ENCODE data around the gene BICD2. TPM values are rescaled to one million over a fixed set of nuclear protein-coding genes. Genes with fewer than 3 reads are reported as not detected.
A peak's percentile ranks its signal among the peaks of the same experiment; 100 is the strongest.

BICD2 gene
- total RNA-seq, 1 experiment from 2014 or later = 67.4 TPM

GRCh38 chr9:92764988-92765936 lies 629 bp upstream of the BICD2 start:
- Histone ChIP-seq H3K9me3 (replicated peaks) (no peaks in the 10 kb centered on the region), H3K27ac (peak overlapping the region; percentile 100), H3K27me3 (replicated peaks) (no peaks in the 10 kb centered on the region), H3K4me1 (replicated peaks) (peaks cover 17% of the 10 kb centered on the region), H3K36me3 (peaks cover 4% of the 10 kb centered on the region), H3K4me3 (peak overlapping the region; percentile 63)
- peak; percentile 96 to 98 for DNase-seq (ENCODE audit: low read depth in 1 of 2, low spot score in 2 of 2)

DNA sequence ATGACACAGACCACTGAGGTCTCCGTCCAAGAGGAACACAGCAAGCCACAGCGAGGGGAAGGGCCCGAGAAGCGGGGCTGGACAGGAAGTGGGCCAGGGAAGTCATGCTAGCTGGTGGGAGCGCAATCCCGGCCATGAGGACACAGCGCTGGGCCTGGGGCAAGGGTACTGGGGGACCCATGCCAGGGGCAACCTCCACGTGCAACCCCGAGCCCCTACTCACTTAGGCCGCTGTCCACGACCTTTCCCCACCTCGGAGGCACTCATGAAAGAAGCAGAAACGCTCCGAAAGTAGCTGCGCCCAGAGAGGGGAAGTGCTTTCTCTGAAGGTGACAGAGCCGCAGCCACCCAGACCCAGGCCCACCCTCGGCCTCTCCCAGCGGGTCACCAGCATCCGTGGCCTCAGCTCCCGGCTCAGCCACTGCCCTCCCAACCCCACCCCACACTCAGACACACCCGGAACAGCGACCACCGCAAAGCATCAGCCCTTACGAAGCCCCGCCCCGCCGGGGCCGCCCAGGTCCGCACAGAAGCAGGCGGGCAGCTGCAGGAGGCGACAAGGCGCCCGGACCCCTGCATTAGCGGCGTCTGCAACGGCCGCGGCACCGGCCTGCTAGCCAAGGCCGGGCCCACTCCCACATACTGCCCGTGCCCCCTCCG lies 782 bp downstream of the BICD2 start:
- Histone ChIP-seq H3K4me1 (replicated peaks) (peaks cover 17% of the 10 kb centered on the region), H3K27me3 (replicated peaks) (no peaks in the 10 kb centered on the region), H3K27ac (no peak overlapping the region), H3K4me3 (peak overlapping the region; percentile 63), H3K36me3 (peaks cover 4% of the 10 kb centered on the region), H3K9me3 (replicated peaks) (no peaks in the 10 kb centered on the region)
- peak in 1 of 2 experiments; percentile 18 for DNase-seq (ENCODE audit: low read depth in 1 of 2, low spot score in 2 of 2)

- DNase-seq (ENCODE audit: low read depth in 1 of 2, low spot score in 2 of 2) = no peak
- H3K9me3 ChIP-seq (replicated peaks) = no peaks in the 10 kb centered on the region
- peak overlapping the region; percentile 63 for H3K4me3 ChIP-seq
- H3K27me3 ChIP-seq (replicated peaks) = no peaks in the 10 kb centered on the region
- peaks cover 4% of the 10 kb centered on the region for H3K36me3 ChIP-seq
- no peak overlapping the region for H3K27ac ChIP-seq
- H3K4me1 ChIP-seq (replicated peaks) = peaks cover 17% of the 10 kb centered on the region
Observed at GRCh38 chr9:92762781-92763708, 1.6 kb downstream of the BICD2 start.

- H3K9me3 ChIP-seq (replicated peaks) = no peaks in the 10 kb centered on the region
- DNase-seq (ENCODE audit: low read depth in 1 of 2, low spot score in 2 of 2) = no peak
- H3K27ac ChIP-seq = no peak overlapping the region
- no peaks in the 10 kb centered on the region for H3K27me3 ChIP-seq (replicated peaks)
- peaks cover 17% of the 10 kb centered on the region for H3K4me1 ChIP-seq (replicated peaks)
- no peak overlapping the region for H3K4me3 ChIP-seq
- peaks cover 4% of the 10 kb centered on the region for H3K36me3 ChIP-seq
Observed at GRCh38 chr9:92762196-92762595, 2.4 kb downstream of the BICD2 start.

- peaks cover 4% of the 10 kb centered on the region for H3K36me3 ChIP-seq
- H3K27me3 ChIP-seq (replicated peaks) = no peaks in the 10 kb centered on the region
- peaks cover 17% of the 10 kb centered on the region for H3K4me1 ChIP-seq (replicated peaks)
- no peak overlapping the region for H3K4me3 ChIP-seq
- DNase-seq (ENCODE audit: low read depth in 1 of 2, low spot score in 2 of 2) = no peak
- H3K9me3 ChIP-seq (replicated peaks) = no peaks in the 10 kb centered on the region
- no peak overlapping the region for H3K27ac ChIP-seq
Observed at GRCh38 chr9:92761686-92762085, 2.9 kb downstream of the BICD2 start.

- Histone ChIP-seq H3K36me3 (peaks cover 4% of the 10 kb centered on the region), H3K4me3 (no peak overlapping the region), H3K27ac (no peak overlapping the region), H3K4me1 (replicated peaks) (peaks cover 9% of the 10 kb centered on the region), H3K9me3 (replicated peaks) (no peaks in the 10 kb centered on the region), H3K27me3 (replicated peaks) (no peaks in the 10 kb centered on the region)
- no peak for DNase-seq (ENCODE audit: low read depth in 1 of 2, low spot score in 2 of 2)
Observed at GRCh38 chr9:92760494-92760893, 4.1 kb downstream of the BICD2 start.

- no peak for DNase-seq (ENCODE audit: low read depth in 1 of 2, low spot score in 2 of 2)
- H3K9me3 ChIP-seq (replicated peaks) = no peaks in the 10 kb centered on the region
- H3K27me3 ChIP-seq (replicated peaks) = no peaks in the 10 kb centered on the region
- H3K36me3 ChIP-seq = peaks cover 4% of the 10 kb centered on the region
- no peak overlapping the region for H3K27ac ChIP-seq
- peaks cover 8% of the 10 kb centered on the region for H3K4me1 ChIP-seq (replicated peaks)
- H3K4me3 ChIP-seq = no peak overlapping the region
Observed at GRCh38 chr9:92760070-92760469, 4.6 kb downstream of the BICD2 start.

GRCh38 chr9:92759446-92759845 lies 5.2 kb downstream of the BICD2 start:
- Histone ChIP-seq H3K36me3 (peaks cover 2% of the 10 kb centered on the region), H3K4me3 (no peak overlapping the region), H3K4me1 (replicated peaks) (peaks cover 8% of the 10 kb centered on the region), H3K27ac (no peak overlapping the region), H3K9me3 (replicated peaks) (no peaks in the 10 kb centered on the region), H3K27me3 (replicated peaks) (no peaks in the 10 kb centered on the region)
- DNase-seq (ENCODE audit: low read depth in 1 of 2, low spot score in 2 of 2) = no peak

DNA sequence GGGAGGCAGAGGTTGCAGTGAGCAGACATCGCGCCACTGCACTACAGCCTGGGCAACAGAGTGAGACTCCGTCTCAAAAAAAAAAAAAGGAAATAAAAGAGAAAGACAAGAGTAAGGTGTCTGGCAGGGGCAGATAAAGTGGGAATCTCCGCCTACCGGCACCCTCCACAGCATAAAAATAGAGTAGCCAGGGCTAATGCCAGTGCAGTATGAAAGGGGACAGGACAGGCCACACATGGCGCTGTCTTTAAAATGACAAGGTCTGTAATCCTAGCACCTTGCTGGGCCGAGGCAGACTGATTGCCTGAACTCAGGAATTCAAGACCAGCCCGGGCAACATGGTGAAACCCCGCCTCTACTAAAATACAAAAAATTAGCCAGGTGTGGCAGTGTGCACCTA lies 7.8 kb downstream of the BICD2 start:
- DNase-seq (ENCODE audit: low read depth in 1 of 2, low spot score in 2 of 2) = no peak
- H3K4me1 ChIP-seq (replicated peaks) = peaks cover 4% of the 10 kb centered on the region; the same call in 1 of the 2 replicates
- H3K4me3 ChIP-seq = no peak overlapping the region
- H3K27me3 ChIP-seq (replicated peaks) = no peaks in the 10 kb centered on the region
- no peaks in the 10 kb centered on the region for H3K9me3 ChIP-seq (replicated peaks)
- no peaks in the 10 kb centered on the region; the same call in 1 of the 2 replicates for H3K36me3 ChIP-seq
- H3K27ac ChIP-seq = no peak overlapping the region

DNA sequence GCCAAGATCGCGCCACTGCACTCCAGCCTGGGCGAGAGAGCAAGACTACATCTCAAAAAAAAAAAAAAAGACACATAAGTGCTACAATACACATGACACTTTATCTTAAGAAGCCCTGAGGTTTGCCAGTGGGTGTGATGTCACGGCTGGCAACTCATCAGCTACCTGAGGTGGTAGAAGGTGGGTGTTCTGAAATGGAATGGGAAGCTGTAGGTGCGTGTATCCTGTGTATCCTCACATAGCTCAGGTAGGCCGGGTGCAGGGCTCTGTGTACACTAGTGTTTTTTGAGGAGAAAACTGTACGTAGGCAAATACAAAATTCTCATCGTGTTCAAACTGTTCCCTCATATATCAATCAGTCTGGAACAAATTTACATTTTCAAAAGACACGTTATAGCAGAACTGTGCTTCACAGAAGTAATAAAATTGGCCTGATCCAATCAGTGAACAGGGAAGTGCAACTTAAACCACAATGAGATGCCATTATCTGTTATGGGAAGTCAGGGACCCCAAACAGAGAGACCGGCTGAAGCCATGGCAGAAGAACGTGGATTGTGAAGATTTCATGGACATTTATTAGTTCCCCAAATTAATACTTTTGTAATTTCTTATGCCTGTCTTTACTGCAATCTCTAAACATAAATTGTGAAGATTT lies 10.4 kb downstream of the BICD2 start:
- no peak overlapping the region for H3K27ac ChIP-seq
- no peaks in the 10 kb centered on the region; the same call in 1 of the 2 replicates for H3K36me3 ChIP-seq
- no peak overlapping the region for H3K4me3 ChIP-seq
- no peak for DNase-seq (ENCODE audit: low read depth in 1 of 2, low spot score in 2 of 2)
- no peaks in the 10 kb centered on the region for H3K27me3 ChIP-seq (replicated peaks)
- no peaks in the 10 kb centered on the region for H3K9me3 ChIP-seq (replicated peaks)
- H3K4me1 ChIP-seq (replicated peaks) = peaks cover 13% of the 10 kb centered on the region

GRCh38 chr9:92752812-92753404 lies 11.7 kb downstream of the BICD2 start:
- no peak for DNase-seq (ENCODE audit: low read depth in 1 of 2, low spot score in 2 of 2)
- Histone ChIP-seq H3K9me3 (replicated peaks) (no peaks in the 10 kb centered on the region), H3K27ac (no peak overlapping the region), H3K4me3 (no peak overlapping the region), H3K27me3 (replicated peaks) (no peaks in the 10 kb centered on the region), H3K4me1 (replicated peaks) (peaks cover 26% of the 10 kb centered on the region), H3K36me3 (no peaks in the 10 kb centered on the region; the same call in 1 of the 2 replicates)

DNA sequence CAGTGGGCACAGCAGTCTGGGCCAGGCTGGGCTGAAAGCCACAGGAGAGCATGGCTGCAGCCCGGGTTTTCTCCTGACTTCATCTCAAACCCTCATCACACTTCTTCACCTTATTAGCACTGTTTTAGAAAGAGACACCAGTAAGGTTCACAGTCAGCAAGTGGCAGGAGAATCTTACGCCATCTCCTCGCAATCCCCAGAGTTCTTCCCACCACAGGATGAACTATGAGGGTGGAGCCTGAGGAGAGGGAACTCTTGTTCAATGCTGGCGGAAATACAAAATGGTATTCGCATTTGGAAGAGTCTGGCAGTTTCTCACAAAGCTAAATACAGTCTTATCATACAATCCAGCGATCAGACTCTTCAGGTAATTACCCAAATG lies 14.7 kb downstream of the BICD2 start:
- no peak for DNase-seq (ENCODE audit: low read depth in 1 of 2, low spot score in 2 of 2)
- Histone ChIP-seq H3K27ac (no peak overlapping the region), H3K9me3 (replicated peaks) (no peaks in the 10 kb centered on the region), H3K4me1 (replicated peaks) (peaks cover 53% of the 10 kb centered on the region), H3K27me3 (replicated peaks) (no peaks in the 10 kb centered on the region), H3K36me3 (no peaks in the 10 kb centered on the region; the same call in 1 of the 2 replicates), H3K4me3 (no peak overlapping the region)
